Cortex of kidney (tissue), 1 donor: Measurements from ENCODE around the gene VWA3A.
"Not testable (repeated sequence)": the region's sequence is repeated elsewhere in the genome, so short reads cannot be mapped to it uniquely, and the experiment has no call there.

Source experiments
- DNase-seq: peaks from one replicate; lab custom pipeline; 2025; lab: John Stamatoyannopoulos, UW

VWA3A gene

DNA sequence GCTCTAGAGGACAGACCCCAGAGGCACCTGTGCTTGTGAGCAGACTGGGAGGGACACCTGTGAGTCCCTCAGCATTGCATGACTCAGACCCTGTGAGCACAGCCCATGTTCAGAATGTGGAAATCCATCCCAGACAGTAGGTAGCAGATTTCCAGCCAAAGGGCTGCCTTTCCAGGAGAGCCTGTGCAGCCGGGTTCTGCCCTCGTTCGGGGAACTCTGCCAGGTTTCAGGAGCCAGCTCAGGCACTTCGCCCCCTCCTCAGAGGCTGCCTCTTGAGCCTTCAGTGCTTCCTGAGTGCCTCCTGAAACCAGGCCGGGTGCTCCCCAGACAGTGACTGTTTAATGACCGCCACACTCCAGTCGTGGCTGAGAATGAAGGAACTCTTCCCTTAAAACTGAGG, 46.7 kb downstream of the VWA3A start:
- DNase-seq: no peak

DNA sequence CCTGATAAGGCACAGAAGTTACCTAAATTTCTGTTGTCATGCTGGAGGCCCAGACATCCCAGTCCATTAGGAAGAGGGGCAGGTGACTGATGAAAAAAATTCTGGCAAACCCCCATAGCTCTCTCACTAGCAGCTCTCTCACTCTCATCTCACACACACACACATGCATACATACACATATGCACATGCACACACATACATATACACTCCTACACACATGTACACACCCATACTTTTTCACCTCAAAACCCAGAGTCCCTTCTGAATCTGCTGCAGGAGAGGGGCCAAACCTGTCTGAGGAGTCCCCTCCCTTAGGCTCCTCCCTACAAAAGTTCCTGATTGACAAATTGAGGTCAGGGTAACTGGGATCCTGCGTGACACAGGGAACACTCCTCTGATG, 47.4 kb downstream of the VWA3A start:
- DNase-seq: no peak

DNA sequence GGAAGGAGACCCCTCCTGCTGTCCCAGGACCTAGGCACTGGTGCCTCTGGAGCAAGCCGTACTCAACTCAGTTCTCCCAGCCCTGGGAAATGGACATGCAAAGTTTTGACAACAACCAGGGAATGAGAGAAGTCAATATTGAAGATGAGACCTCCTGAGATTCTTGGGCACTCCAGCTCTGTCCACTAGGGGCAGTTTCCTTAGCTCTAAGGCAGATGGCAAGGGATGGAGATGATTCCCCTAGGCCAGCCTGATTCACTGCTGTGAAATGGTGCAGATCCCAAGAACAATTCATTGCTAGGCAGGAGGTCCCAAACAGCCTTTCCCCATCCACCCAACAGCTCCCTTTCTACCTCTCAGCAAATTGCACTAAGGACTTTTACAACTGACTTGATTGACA, 49.4 kb downstream of the VWA3A start:
- no peak for DNase-seq

DNA sequence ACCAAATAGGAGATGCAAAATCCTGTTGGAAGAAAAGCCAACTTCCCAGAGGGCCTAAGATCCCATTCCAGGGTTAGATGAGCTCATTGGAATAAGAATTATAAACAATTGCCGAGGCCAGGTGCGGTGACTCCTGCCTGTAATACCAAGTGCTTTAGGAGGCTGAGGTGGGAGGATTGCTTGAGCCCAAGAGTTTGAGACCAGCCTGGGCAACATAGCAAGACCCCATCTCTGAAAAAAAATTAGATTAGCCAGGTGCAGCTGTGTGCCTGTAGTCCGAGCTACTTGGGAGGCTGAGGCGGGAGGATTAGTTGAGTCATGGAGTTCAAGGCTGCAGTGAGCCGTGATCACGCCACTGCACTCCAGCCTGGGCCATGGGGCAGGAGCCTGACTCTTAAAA, 52.2 kb downstream of the VWA3A start:
- no peak for DNase-seq

DNA sequence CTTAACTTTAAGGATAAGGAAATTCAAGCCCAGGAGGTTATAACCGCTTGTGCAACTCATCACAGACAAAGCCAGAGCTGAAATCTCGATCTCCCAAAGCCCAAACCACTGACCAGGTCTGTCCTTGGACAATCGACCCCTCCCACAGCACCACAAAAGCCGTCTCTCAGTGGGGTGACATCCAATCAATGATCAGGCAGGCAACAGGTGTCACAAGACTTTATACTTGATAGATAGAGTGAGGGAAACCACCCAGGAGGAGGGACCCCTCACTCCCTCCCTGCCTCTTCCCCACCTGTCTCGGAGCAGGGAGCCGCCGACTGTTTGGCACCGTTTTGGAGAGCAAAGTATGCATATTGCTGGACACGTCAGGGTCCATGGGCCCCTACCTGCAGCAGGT, 55.5 kb downstream of the VWA3A start:
- DNase-seq: no peak

DNA sequence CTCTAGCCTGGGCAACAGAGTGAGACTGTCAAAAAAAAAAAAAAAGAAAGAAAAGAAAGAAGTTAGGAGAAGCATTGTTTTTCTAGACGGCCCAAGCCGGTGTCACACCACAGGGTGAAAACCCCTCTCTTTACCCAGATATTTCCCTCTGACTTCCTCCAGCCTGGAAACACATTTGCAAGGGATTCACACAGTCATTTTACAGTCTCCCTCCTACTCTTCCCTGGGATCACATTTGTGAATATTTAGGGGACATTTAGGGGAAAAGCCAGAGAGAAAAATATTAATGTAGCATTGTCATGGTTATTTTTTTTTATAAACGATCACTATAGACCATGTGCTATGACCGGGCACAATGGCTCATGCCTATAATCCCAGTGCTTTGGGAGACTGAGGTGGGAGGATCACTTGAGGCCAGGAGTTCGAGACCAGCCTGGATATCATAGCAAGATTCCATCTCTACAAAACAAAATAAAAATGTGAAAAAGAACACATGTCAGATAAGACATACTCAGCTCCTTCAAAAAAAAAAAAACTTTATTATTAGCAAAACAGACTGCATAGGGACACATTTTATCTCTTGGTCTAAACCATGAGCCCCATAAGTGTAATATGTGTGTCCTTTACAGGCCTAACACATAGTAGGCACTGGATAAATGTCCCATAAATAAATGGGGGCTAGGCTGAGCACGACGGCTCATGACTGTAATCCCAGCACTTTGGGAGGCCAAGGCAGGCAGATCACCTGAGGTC, 59.1 kb downstream of the VWA3A start:
- no peak for DNase-seq

DNA sequence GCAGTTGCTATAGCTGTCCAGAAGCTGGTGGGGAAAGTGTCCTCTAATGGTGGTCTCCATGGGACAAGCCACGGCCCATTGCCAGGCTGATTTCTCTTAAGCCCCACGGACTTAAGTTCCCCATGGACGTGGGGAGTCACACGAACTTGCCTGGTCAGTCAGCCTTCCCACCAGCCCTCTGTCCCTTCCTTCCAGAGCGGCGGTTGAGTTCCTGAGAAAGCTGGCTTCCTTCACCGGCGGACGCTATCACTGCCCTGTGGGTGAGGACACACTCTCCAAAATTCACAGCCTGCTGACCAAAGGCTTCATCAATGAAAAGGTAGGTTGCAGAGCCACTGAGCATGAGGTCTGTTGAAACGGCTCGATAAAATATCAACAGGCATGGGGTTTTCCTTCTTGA, 60.0 kb downstream of the VWA3A start:
- no peak for DNase-seq

DNA sequence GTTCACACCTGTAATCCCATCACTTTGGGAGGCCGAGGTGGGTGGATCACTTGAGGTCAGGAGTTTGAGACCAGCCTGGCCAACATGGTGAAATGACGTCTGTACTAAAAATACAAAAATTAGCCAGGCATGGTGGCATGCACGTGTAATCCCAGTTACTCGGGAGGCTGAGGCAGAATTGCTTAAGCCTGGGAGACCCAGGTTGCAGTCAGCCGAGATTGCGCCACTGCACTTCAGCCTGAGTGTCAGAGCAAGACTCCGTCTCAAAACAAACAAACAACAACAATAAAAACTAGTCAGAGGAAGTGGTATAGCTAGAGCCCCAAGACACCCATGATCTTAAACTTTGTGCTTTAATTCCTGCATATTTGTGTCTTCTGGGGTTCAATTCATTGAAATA, 60.7 kb downstream of the VWA3A start:
- not testable (repeated sequence) for DNase-seq

DNA sequence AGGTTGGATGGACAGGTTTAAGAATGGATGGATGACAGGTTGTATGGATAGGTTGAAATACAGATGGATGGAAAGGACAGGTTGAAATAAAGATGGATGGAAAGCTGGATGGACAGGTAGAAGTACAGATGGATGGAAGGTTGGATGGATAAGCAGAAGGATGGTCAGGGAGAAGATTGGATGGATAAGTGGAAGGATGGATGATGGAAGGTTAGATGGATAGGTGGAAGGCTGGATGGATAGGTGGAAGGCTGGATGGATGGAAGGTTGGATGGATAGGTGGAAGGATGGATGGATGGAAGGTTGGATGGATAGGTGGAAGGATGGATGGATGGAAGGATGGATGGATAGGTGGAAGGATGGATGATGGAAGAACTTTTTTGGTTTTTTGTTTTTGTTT, 69.1 kb downstream of the VWA3A start:
- no peak for DNase-seq

DNA sequence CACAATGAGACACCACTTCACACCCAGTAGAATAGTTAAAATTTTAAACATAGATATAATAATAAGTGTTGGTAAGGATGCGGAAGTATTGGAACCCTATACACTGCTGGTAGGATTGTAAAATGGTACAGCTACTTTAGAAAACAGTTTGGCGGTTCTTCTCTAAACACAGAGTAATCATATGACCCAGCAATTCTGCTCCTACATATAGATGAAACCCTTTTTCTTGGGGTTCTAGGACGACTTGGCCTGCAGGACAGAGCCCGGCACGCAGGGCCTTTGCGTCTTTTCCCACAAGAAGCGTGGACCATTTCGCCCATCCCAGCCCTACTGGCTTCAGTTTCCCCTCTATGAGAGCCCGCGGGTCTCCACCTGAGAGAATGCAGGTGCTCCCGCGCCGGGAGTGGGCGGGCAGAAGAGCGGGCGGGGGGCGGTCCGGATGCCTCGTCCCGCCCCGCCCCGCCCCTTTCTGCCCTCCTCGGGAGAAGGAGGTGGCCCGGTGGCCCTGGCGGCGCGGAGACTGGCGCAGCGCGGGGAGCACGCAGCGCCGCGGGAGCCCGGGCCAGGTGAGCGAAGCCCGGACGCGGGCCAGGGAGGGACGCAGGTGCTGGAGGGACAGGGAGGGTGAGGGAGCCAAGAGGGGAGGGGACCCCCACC, 69.8 kb downstream of the VWA3A start, which contains the start of gene SDR42E2:
Gene SDR42E2, plus strand, starts transcription at position 508 of the 657 bp plus-strand sequence. CDS start 3,077 bp downstream, outside the sequence.
- DNase-seq: no peak

DNA sequence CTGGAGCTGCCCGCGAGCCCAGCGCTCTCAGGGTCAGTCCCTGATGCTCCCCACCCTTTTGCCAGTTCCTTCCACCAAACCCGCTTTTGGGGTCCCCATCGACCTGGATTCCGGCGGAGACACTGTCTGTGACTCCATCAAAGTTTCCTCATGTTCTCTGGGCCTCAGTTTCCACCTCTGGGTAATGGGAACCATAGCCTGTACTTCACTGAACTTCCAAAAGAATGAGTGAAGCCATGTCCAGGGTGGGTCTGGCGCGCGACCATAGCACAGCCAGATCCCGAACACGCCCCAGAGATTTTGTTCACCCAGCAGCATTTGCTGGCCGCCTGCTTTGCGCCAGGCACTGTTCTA, 70.3 kb downstream of the VWA3A start:
- DNase-seq: no peak

DNA sequence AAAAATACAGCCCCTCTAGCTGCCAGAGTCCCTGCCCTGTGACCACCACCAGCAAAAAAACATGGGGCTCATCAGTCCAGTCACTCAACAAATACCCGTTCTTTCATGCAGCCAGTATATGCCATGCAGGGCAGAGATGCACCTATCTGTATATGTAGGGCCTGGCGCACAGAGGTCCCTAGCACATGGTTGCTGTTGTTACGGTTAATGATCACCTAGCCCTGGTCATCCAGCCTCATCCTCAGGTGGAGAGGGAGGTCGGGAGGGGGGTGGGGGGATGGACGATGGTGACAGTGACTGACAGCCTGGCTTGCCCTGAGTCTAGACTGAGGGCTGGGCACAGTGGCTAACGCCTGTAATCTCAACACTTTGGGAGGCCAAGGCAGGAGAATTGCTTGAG, 71.5 kb downstream of the VWA3A start:
- no peak for DNase-seq

DNA sequence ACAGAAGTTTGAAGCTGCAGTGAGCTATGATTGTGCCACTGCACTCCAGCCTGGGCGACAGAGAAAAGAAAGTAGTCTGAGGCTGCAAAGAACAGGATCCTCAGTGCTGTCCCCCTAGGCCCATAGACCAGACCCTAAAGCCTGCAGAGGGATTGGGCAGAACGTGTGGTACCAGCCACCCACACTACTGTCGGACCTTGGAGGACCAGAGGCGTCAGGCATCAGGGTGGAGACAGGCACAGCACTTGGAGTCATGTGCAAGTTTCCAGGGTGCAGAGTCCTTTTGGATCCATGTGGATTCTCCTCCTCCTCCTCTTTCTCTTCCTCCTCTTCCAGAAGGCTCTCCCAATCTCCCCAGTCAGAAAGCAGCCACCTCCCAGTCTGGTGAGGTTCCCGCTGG, 72.1 kb downstream of the VWA3A start:
- DNase-seq: no peak

DNA sequence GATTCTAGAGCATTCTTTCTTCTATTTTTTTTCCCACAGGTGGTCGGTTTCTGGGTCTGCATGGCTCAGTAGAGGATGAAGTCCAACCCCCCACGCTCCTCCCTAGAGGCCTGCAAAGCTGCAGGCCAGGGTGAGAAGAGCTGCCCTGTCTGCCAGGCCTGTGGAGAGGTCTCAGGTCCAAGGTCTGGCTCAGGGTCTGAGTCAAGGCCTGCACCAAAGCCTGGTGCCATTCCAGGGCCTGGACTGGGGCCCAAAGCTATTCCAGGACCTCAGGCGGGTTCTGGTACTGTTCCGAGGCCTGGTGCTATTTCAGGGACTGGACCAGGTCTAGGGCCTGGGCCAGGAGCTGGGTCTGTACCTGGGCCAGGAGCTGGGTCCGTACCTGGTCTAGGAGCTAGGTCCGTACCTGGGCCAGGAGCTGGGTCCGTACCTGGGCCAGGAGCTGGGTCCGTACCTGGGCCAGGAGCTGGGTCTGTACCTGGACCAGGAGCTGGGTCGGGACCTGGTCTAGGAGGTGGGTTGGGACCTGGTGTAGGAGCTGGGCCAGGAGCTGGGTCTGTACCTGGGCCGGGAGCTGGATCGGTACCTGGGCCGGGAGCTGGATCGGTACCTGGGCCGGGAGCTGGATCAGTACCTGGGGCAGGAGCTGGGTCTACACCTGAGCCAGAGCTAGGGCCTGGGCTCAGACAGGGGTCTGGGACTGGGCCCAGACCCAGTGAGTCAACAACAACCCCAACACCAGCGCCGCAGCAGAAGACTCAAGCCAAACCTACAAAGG, 73.4 kb downstream of the VWA3A start:
- no peak for DNase-seq

DNA sequence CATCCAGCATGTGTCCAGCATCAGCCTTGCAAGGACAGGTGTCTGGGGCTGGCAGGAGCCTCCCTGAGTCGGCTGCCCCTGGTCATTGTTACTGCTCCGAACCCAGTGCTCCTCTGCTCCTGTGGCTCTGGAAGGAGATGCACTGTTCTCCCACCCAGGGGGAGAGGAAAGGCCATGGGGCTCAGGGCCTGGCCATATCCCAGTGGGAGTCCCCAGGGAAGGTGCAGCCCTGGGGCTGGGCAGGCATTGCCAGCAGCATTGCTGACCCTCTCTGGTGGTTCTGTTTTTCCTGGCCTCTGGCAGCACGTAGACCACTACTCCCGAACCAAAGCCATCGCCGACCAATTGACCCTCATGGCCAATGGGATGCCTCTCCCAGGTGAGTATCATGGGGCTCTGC, 79.6 kb downstream of the VWA3A start:
- no peak for DNase-seq

DNA sequence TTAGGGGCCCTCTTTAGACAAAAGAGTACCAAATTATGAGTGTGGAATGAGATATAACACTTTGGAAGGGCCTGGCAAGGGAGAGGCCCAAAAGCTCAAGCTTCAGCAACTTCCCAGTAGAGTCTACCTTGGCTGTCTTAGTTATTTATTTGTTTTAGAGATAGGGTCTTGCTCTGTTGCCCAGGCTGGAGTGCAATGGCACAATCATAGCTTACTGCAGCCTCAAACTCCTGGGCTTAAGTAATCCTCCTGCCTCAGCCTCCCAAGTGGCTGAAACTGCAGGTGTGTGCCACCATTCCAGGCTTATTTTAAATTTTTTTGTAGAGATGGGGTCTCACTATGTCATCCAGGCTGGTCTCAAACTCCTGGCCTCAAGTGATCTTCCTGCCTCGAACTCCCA, 80.3 kb downstream of the VWA3A start:
- DNase-seq: not testable (repeated sequence)

DNA sequence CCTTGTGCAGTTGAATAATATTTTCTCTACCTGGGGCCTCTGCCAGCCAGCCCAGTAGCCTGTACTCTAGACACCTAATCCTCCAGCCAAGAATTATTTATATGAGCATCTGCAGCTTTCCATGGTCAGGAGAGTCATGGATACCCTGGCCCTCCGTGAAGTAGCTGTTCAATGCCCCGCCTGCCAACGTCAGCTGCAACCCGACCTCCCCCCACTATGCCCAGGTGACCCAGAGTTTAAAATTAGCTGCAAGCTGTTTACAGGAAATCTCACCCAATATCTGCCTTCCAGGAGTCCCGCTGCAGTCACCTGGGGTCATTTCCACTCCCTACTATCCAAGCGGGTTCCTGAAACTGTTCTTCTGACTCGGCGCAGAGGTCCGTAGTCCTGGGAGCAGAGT, 82.3 kb downstream of the VWA3A start:
- DNase-seq: no peak

DNA sequence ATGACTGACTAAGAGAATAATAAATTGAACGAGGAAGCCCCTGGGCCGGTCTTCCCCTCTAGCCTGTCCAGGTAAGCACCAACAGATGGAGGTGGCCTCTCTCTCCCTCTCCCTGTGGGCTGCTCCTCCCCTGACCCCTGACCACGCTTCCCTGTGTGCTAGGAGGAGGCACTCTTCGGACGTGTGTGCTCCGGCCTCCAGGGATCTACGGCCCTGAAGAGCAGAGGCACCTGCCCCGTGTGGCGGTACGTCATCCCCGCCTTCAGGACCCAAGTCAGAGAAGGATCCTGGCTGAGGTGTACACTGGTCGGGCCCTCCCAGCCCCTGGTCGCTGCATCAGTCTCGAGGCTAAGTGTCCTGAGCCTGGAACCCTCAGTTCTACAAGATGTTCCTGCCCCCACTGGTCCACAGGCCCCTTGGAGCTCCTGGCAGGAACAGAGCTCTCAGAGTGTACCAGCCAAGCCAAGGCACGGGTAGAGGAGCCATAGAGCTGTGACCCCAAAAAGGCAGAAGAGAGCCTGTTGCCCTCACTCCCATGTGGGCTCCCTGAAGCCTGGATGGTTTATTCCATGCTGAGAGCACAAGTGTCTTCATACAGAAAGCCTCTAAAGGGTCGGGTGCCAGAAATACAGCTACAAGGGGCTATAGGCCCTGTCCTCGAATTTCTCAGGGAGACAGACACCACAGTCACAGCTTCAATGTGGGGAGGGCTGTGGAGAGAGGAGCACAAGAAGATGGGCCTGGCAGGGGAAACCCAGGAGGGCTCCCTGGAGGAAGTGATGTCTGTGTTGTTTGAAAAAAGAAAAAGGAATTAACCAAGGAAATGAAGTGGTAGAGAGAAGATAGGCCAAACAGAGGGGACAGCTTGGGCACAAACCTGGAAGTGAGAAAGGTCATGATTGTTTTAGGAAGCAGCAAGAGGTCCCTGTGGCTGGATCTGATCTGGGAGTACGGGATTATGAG, 85.9 kb downstream of the VWA3A start:
- no peak for DNase-seq

DNA sequence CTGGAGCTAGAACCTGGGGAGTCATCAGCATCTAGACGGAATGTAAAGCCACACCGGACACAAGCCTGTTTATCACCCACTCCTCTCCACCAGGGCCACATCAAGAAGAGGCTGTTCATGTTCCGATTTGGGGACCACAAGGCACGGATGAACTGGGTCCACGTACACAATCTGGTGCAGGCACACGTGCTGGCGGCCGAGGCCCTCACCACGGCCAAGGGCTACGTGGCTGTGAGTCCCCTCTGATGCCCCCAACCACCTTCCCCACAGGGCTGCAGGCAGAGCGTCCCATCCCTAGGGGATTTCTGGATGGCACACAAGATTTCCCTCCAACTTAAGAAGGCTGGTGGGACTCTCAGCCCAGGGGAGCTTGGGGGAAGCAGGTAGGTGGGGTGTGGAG, 89.1 kb downstream of the VWA3A start:
- DNase-seq: no peak

DNA sequence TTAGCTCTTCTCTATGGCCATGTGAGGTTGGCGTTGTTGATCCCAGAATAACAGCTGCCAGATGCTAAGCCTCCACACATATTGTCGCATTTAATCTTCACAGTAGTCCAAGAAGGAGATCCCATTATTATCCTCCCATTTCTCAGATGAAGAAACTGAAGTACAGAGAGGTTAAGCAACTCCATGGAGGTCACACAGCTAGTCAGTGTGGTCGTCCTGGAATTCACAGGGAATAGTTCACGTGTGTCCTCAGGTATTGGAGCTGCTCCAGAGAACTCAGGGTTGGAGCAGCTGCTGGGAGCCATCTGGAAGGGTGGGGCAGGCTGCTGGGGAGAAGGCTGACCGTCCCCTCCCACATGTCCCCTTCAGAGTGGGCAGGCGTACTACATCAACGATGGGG, 89.5 kb downstream of the VWA3A start:
- no peak for DNase-seq

DNA sequence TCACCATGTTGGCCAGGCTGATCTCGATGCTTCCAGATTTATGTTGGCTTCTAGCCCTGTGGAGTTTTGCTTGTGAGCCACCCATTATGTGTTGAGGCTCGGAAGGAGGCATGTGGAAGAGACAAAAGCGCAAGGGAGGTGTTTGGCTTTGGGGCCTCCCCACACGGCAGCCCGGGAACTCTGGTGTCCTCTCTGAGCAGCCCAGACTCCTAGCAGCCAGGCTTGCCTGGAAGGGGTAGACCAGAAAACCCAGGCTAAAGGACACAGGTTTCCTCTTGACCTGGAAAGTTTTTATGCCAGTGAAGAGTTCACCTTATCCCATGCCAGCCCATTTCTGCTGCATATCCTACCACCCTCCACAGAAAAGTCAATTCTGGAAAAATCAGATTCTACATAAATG, 91.0 kb downstream of the VWA3A start:
- DNase-seq: no peak
